H1 (cell line): ENCODE results near the gene ALPK3. TPM values are rescaled to one million over a fixed set of nuclear protein-coding genes. Genes with fewer than 3 reads are reported as not detected.

Source experiments
- RAD21 ChIP-seq, 2 experiments: IDR thresholded peaks in 1 of 2; conservative IDR thresholded peaks in 1 of 2; 2 replicates each; pipeline ENCODE4 v1.6.1; 2011; ENCODE audit warnings: low read depth in 2 of 2, low read length in 2 of 2, improper control_type of control experiment in 1 of 2, inconsistent platforms in 1 of 2, mild to moderate bottlenecking in 1 of 2, moderate library complexity in 1 of 2
- TAF1 ChIP-seq: IDR thresholded peaks from 2 replicates; pipeline ENCODE4 v1.6.1; 2011; ENCODE audit warnings: mild to moderate bottlenecking, low read depth, low read length
- polyA plus RNA-seq, 7 experiments: library from polyadenylated mRNA; depleted of rRNA in 3 of 7; stranded (reverse) in 5 of 7; unstranded in 2 of 7; fragments of >200 nt in 5 of 7; fragments of 200-250 nt in 2 of 7; gene quantifications; 1 replicate in 5 of 7; 2 replicates in 1 of 7; 4 replicates in 1 of 7; pipeline versions ENCODE4 v1.2.1 to v1.2.3, GENCODE V29; 2011 to 2013; ENCODE audit warnings: missing spikeins in 2 of 7, mixed read lengths in 2 of 7
- total RNA-seq: library from RNA; stranded (reverse); fragmentation: NEBNext Ultra II Directional; extraction: Animal tissue kit (Norgen Biotek cat#: 25700); gene quantifications from 2 replicates; pipeline ENCODE4 v1.2.1, GENCODE V29; 2021
- TF ChIP-seq, protein P1 (sequence below), 3 experiments: IDR thresholded peaks; 1 replicate in 2 of 3; 2 replicates in 1 of 3; pipeline versions ENCODE4 v1.5.1 to v1.6.1; 2011; ENCODE audit warnings: low read length in 3 of 3, mild to moderate bottlenecking in 3 of 3, inconsistent platforms in 2 of 3, low read depth in 1 of 3, moderate library complexity in 1 of 3; ENCODE audit not compliant: insufficient read depth in 1 of 3; ENCODE audit errors: control extremely low read depth in 1 of 3

ALPK3 gene
- total and polyA plus RNA-seq, 2 of the 8 experiments (the other 6 are each of a cell fraction or from before 2014, with no cell fraction given): 4.4 to 19.2 TPM

- TF ChIP-seq, protein P1, sequence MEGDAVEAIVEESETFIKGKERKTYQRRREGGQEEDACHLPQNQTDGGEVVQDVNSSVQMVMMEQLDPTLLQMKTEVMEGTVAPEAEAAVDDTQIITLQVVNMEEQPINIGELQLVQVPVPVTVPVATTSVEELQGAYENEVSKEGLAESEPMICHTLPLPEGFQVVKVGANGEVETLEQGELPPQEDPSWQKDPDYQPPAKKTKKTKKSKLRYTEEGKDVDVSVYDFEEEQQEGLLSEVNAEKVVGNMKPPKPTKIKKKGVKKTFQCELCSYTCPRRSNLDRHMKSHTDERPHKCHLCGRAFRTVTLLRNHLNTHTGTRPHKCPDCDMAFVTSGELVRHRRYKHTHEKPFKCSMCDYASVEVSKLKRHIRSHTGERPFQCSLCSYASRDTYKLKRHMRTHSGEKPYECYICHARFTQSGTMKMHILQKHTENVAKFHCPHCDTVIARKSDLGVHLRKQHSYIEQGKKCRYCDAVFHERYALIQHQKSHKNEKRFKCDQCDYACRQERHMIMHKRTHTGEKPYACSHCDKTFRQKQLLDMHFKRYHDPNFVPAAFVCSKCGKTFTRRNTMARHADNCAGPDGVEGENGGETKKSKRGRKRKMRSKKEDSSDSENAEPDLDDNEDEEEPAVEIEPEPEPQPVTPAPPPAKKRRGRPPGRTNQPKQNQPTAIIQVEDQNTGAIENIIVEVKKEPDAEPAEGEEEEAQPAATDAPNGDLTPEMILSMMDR (IDR thresholded peaks at IDR 0.05; ENCODE audit: control extremely low read depth in 1 of 3, insufficient read depth in 1 of 3, low read depth in 1 of 3, low read length in 3 of 3): no peak
- no peak for TF ChIP-seq RAD21 (IDR thresholded peaks at IDR 0.05 in 1 of 2, conservative IDR thresholded peaks at IDR 0.05 in 1 of 2; ENCODE audit: low read depth in 2 of 2, low read length in 2 of 2)
- no peak for TF ChIP-seq TAF1
Observed at GRCh38 chr15:84822653-84823281, 5.6 kb downstream of the ALPK3 start (continued).
